GM19239 (cell line): ENCODE measurements around the gene FBXL4.
A peak's percentile ranks its signal among the peaks of the same experiment; 100 is the strongest.

Source experiments
- DNase-seq: peaks from one replicate; pipeline ENCODE4 v3.0.0; 2011; ENCODE audit warnings: low spot score; ENCODE audit not compliant: insufficient read length
- FAIRE-seq: peaks from 2 replicates; lab custom pipeline; 2011; peaks lifted over from hg19 to GRCh38; lab: Jason Lieb, UNC

Gene FBXL4

GRCh38 chr6:98947411-98948292, at the start of gene FBXL4:
TSS of gene FBXL4 (minus strand) at chr6:98947946. CDS start at chr6:98926988, 20,958 bp downstream.
- FAIRE-seq (peak; percentile 80), DNase-seq (peak; percentile 62)

GRCh38 chr6:98995116-98995515, 47.4 kb upstream of the FBXL4 start:
- FAIRE-seq (no peak), DNase-seq (no peak)

- FAIRE-seq (no peak), DNase-seq (no peak)
Measured at GRCh38 chr6:98992535-98992934, 44.8 kb upstream of the FBXL4 start.

- no peak for DNase-seq
- no peak for FAIRE-seq
Measured at GRCh38 chr6:98986071-98986615, 38.4 kb upstream of the FBXL4 start.

GRCh38 chr6:98985391-98985790, 37.6 kb upstream of the FBXL4 start:
- DNase-seq (no peak), FAIRE-seq (no peak)

- FAIRE-seq = no peak
- DNase-seq = no peak
Measured at GRCh38 chr6:98984121-98984520, 36.4 kb upstream of the FBXL4 start.

GRCh38 chr6:98981473-98981872, 33.7 kb upstream of the FBXL4 start:
- FAIRE-seq (no peak), DNase-seq (no peak)

- DNase-seq (no peak), FAIRE-seq (no peak)
Measured at GRCh38 chr6:98980819-98981218, 33.1 kb upstream of the FBXL4 start.

- FAIRE-seq = no peak
- no peak for DNase-seq
Measured at GRCh38 chr6:98977671-98978292, 30.0 kb upstream of the FBXL4 start.

GRCh38 chr6:98976674-98977385, 29.1 kb upstream of the FBXL4 start:
- FAIRE-seq = no peak
- DNase-seq = no peak

- DNase-seq = no peak
- no peak for FAIRE-seq
Measured at GRCh38 chr6:98975421-98975820, 27.7 kb upstream of the FBXL4 start.

- FAIRE-seq (no peak), DNase-seq (no peak)
Measured at GRCh38 chr6:98974309-98974708, 26.6 kb upstream of the FBXL4 start.

- FAIRE-seq (no peak), DNase-seq (no peak)
Measured at GRCh38 chr6:98973571-98973970, 25.8 kb upstream of the FBXL4 start.

- DNase-seq = no peak
- FAIRE-seq = no peak
Measured at GRCh38 chr6:98971303-98971702, 23.6 kb upstream of the FBXL4 start.

GRCh38 chr6:98970469-98970868, 22.7 kb upstream of the FBXL4 start:
- FAIRE-seq (no peak), DNase-seq (no peak)

- no peak for FAIRE-seq
- DNase-seq = no peak
Measured at GRCh38 chr6:98967616-98968015, 19.9 kb upstream of the FBXL4 start.

GRCh38 chr6:98959631-98960030, 11.9 kb upstream of the FBXL4 start:
- FAIRE-seq (no peak), DNase-seq (no peak)

GRCh38 chr6:98958776-98959175, 11.0 kb upstream of the FBXL4 start:
- DNase-seq = no peak
- FAIRE-seq = no peak

- FAIRE-seq (no peak), DNase-seq (no peak)
Measured at GRCh38 chr6:98957450-98957849, 9.7 kb upstream of the FBXL4 start.

- no peak for FAIRE-seq
- DNase-seq = no peak
Measured at GRCh38 chr6:98949589-98949988, 1.8 kb upstream of the FBXL4 start.
